Measurements from ENCODE around the gene ETV3. TPM values are rescaled to one million over a fixed set of nuclear protein-coding genes. Genes with fewer than 3 reads are reported as not detected.
"Not testable (repeated sequence)": the region's sequence is repeated elsewhere in the genome, so short reads cannot be mapped to it uniquely, and the experiment has no call there.

ETV3 gene
- total and polyA plus RNA-seq, 3 experiments from 2014 or later, result 10.0 to 26.4 (median 24.8) TPM

DNA sequence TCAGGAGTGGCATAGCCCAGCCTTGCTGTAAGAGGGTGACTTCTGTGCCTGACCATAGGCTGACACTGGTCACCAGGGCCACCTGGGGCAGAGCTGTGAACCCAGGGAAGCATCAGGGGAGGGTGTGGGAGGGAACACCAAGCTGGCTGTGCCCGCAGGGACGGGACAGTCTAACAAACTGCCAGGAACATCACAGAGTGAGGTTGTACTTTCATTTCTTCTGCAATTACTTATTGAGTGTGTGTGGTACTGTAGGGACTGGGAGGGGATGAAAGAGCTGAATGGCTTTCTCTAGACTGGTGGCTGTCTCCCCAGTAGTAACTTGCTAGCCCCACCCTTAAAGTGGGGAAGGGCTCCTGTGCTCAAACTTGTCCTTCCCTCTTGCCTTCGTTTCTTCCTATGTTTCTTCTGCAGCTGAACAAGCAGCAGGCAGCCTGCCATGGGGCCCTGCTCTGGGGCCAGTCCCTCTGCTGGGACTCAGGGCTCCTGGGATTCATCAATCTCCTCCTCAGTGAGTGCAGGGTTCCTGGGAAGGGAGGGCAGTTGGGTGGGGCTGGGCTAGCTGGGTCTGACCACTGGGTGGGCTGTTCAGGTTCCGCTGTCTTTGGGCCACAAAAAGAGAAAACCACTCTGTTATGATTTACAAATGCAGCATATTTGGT lies 39.7 kb upstream of the ETV3 start:
- ChIA-PET CTCF (interaction anchor here (2.3 kb wide), 1 partner anchor 21 kb away, joined by 7 read pairs; no protein-coding TSS in a partner anchor), POLR2A (no interaction called here)
- H3K27me3 ChIP-seq (ENCODE audit: insufficient read depth, low read length, poor library complexity, severe bottlenecking), result peaks cover 6% of the 10 kb centered on the region
- H3K36me3 Mint-ChIP-seq, result no peaks in the 10 kb centered on the region
- H3K4me1 Mint-ChIP-seq, result no peaks in the 10 kb centered on the region
- H3K4me3 ChIP-seq (ENCODE audit: low read length), result no peak overlapping the region
- peaks cover 22 to 54% of the 10 kb centered on the region in 2 donors for H3K27me3 Mint-ChIP-seq
- no peaks in the 10 kb centered on the region for H3K9me3 ChIP-seq (ENCODE audit: low read length)
- H3K27ac ChIP-seq (ENCODE audit: low read depth, low read length), result no peak overlapping the region
- H3K9me3 Mint-ChIP-seq, result no peaks in the 10 kb centered on the region
- peak overlapping the region in 1 of 7 donors; percentile 48 for H3K4me3 Mint-ChIP-seq
- H3K27ac Mint-ChIP-seq, result peak overlapping the region in 1 of 8 donors; percentile 84
- no peaks in the 10 kb centered on the region for H3K36me3 ChIP-seq (ENCODE audit: insufficient read depth, low read length)
- DNase-seq, result no peak
- H3K4me1 ChIP-seq (ENCODE audit: insufficient read depth, low read length), result no peaks in the 10 kb centered on the region

DNA sequence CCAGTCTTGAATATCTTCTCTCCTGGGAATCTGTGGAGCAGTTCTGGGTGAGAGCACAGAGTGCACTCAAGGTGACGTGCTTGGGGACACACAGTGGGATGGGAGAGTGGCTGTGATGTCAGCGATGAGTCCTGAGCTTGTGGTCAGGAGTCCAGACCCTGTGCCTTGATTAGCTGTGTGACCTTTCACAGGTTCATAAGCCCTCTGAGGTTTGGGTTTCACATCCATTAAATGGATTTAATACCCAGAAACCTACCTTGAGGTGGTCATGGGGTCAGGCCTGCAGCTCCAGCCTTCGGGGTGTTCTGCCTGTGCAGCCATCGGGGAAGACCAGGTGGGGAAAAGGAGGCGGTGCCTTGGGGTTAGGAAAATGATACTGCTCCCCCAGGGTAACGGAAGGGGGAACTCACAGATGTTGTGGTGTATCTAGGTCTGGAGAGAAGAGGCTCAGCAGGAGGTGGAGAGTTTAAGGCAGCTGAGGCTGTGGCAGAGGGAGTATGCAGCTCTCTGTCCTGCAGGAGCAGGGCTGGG lies 38.5 kb upstream of the ETV3 start:
- no peak overlapping the region for H3K27ac Mint-ChIP-seq
- CTCF ChIA-PET, result interaction anchor here (1.2 to 2.3 kb wide), 2 partner anchors 20 to 87 kb away, joined by 3 to 7 read pairs; no protein-coding TSS in a partner anchor

DNA sequence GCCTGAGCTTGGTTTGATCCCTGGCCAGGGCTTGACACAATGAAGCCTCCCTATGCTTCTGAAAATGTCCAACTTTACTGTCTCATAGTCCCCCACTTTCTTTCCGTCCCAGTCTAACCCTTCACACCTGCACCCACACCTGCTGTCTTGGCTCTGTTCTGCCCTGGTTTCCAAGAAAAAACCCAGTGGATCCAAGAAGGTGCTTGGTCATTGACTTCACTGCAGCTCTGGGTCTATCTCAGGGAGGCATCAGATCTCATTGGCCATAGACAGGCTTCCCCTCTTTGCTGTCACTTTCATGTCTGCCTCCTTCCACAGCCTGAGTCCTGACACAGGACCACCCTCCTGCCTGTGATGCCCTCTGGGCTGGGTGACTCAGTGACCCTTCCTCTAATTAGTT lies 37.8 kb upstream of the ETV3 start:
- Mint-ChIP-seq H3K9me3 (no peaks in the 10 kb centered on the region), H3K27me3 (peaks cover 19 to 52% of the 10 kb centered on the region in 2 donors), H3K27ac (peak overlapping the region in 1 of 8 donors; percentile 29), H3K4me3 (no peak overlapping the region), H3K36me3 (no peaks in the 10 kb centered on the region), H3K4me1 (no peaks in the 10 kb centered on the region)
- H3K4me3 ChIP-seq (ENCODE audit: low read length), result no peak overlapping the region
- CTCF ChIA-PET, result interaction anchor here (1.2 to 2.3 kb wide), 2 partner anchors 19 to 86 kb away, joined by 3 to 7 read pairs; no protein-coding TSS in a partner anchor
- H3K27me3 ChIP-seq (ENCODE audit: insufficient read depth, low read length, poor library complexity, severe bottlenecking), result peaks cover 6% of the 10 kb centered on the region
- DNase-seq, result no peak
- H3K4me1 ChIP-seq (ENCODE audit: insufficient read depth, low read length), result no peaks in the 10 kb centered on the region
- no peaks in the 10 kb centered on the region for H3K36me3 ChIP-seq (ENCODE audit: insufficient read depth, low read length)
- POLR2A ChIA-PET, result no interaction called here
- H3K27ac ChIP-seq (ENCODE audit: low read depth, low read length), result no peak overlapping the region
- H3K9me3 ChIP-seq (ENCODE audit: low read length), result no peaks in the 10 kb centered on the region

More for the DNA sequence above, 38.5 kb upstream of the ETV3 start:
- Mint-ChIP-seq H3K27me3 (peaks cover 19 to 50% of the 10 kb centered on the region in 2 donors), H3K4me3 (no peak overlapping the region), H3K36me3 (no peaks in the 10 kb centered on the region), H3K4me1 (no peaks in the 10 kb centered on the region), H3K9me3 (no peaks in the 10 kb centered on the region)
- Histone ChIP-seq H3K27ac (ENCODE audit: low read depth, low read length) (no peak overlapping the region), H3K36me3 (ENCODE audit: insufficient read depth, low read length) (no peaks in the 10 kb centered on the region), H3K4me3 (ENCODE audit: low read length) (no peak overlapping the region), H3K9me3 (ENCODE audit: low read length) (no peaks in the 10 kb centered on the region), H3K27me3 (ENCODE audit: insufficient read depth, low read length, poor library complexity, severe bottlenecking) (peaks cover 6% of the 10 kb centered on the region), H3K4me1 (ENCODE audit: insufficient read depth, low read length) (no peaks in the 10 kb centered on the region)
- POLR2A ChIA-PET, result no interaction called here
- no peak for DNase-seq

DNA sequence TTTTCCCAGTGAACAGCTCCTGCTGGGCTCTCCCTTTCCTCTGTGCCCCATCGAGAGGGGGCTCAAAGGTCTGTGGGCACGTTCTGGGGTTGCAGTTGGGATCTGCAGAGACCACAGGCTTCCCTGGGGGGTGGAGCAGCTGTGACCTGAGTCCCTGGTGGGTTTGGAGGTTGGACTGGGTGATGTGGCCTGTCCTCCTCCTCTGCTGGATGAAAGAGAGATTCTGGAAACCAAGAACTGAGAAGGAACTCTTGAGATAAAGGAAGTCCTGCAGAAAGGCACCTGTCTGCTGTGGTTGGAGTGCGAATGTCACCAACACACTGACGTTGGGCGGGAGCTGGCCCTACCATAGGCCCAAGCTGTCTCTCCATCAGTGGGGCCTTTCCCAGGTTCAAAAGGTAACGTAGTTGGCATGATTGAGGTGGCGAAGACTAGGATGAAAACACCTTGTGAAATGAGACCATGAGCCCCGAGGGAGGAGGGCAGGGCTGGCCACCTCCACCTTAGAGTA lies 35.8 kb upstream of the ETV3 start:
- POLR2A ChIA-PET, result no interaction called here
- Mint-ChIP-seq H3K4me3 (no peak overlapping the region), H3K27ac (peak overlapping the region in 1 of 8 donors; percentile 21), H3K27me3 (peaks cover 20 to 34% of the 10 kb centered on the region in 2 donors), H3K36me3 (no peaks in the 10 kb centered on the region), H3K4me1 (no peaks in the 10 kb centered on the region), H3K9me3 (no peaks in the 10 kb centered on the region)
- Histone ChIP-seq H3K36me3 (ENCODE audit: insufficient read depth, low read length) (no peaks in the 10 kb centered on the region), H3K4me1 (ENCODE audit: insufficient read depth, low read length) (no peaks in the 10 kb centered on the region), H3K4me3 (ENCODE audit: low read length) (no peak overlapping the region), H3K27me3 (ENCODE audit: insufficient read depth, low read length, poor library complexity, severe bottlenecking) (peaks cover 6% of the 10 kb centered on the region), H3K27ac (ENCODE audit: low read depth, low read length) (no peak overlapping the region), H3K9me3 (ENCODE audit: low read length) (no peaks in the 10 kb centered on the region)
- DNase-seq, result no peak
- CTCF ChIA-PET, result interaction anchor here (1.6 kb wide), 1 partner anchor 14 kb away, joined by 5 read pairs; no protein-coding TSS in a partner anchor

DNA sequence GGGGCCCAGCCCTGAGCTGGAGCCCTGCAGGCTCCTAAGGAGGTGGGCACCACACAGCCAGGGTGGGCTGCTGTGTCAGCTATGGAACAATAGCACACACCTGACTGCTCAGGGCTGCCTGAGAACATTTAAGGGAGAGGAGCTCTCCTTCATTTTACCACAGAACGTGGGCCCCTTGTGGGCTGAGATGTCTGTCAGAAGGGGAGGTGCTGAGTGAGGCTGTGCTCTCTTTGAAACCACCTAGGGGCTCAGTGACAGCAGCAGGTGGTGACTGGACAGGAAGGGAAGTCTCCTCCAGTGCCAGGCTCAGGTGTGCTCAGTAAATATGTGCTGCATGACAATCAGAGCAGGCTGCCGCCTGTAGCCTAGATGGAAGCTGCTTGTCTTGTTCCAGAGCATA lies 35.0 kb upstream of the ETV3 start:
- H3K9me3 ChIP-seq (ENCODE audit: low read length); H3K4me3 ChIP-seq (ENCODE audit: low read length); DNase-seq; H3K27me3 ChIP-seq (ENCODE audit: insufficient read depth, low read length, poor library complexity, severe bottlenecking); H3K4me3 Mint-ChIP-seq; H3K4me1 Mint-ChIP-seq; H3K36me3 Mint-ChIP-seq; H3K27ac Mint-ChIP-seq; POLR2A ChIA-PET; H3K9me3 Mint-ChIP-seq; H3K36me3 ChIP-seq (ENCODE audit: insufficient read depth, low read length); H3K4me1 ChIP-seq (ENCODE audit: insufficient read depth, low read length); H3K27ac ChIP-seq (ENCODE audit: low read depth, low read length): not testable (repeated sequence)
- H3K27me3 Mint-ChIP-seq, result peaks cover 18 to 34% of the 10 kb centered on the region in 2 donors
- CTCF ChIA-PET, result interaction anchor here (1.6 kb wide), 1 partner anchor 13 kb away, joined by 5 read pairs; no protein-coding TSS in a partner anchor

DNA sequence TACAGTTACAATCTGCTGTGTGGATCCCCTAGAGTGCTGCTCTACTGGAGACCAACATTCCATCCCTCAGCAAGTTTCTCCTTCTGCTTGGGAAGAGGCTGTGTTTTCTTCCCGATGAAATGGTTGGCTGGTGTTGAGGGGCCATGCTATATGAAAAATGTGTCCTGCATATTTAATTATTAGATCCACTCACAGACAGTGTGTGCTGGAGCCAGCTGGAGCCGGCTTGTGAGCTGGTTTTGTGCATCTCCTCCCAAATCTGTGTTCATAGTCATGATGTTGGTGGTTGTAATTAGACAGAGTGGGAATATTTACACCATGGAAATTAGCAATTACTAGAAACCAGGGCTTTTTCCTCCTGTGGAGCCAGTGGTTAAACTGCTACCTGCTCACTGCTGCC lies 34.4 kb upstream of the ETV3 start:
- H3K4me3 Mint-ChIP-seq; POLR2A ChIA-PET; H3K36me3 ChIP-seq (ENCODE audit: insufficient read depth, low read length); H3K4me3 ChIP-seq (ENCODE audit: low read length); H3K4me1 Mint-ChIP-seq; H3K4me1 ChIP-seq (ENCODE audit: insufficient read depth, low read length); H3K27ac ChIP-seq (ENCODE audit: low read depth, low read length); H3K36me3 Mint-ChIP-seq; H3K27ac Mint-ChIP-seq; DNase-seq; CTCF ChIA-PET; H3K9me3 ChIP-seq (ENCODE audit: low read length); H3K27me3 ChIP-seq (ENCODE audit: insufficient read depth, low read length, poor library complexity, severe bottlenecking); H3K9me3 Mint-ChIP-seq: not testable (repeated sequence)
- H3K27me3 Mint-ChIP-seq, result peaks cover 17 to 31% of the 10 kb centered on the region in 2 donors

DNA sequence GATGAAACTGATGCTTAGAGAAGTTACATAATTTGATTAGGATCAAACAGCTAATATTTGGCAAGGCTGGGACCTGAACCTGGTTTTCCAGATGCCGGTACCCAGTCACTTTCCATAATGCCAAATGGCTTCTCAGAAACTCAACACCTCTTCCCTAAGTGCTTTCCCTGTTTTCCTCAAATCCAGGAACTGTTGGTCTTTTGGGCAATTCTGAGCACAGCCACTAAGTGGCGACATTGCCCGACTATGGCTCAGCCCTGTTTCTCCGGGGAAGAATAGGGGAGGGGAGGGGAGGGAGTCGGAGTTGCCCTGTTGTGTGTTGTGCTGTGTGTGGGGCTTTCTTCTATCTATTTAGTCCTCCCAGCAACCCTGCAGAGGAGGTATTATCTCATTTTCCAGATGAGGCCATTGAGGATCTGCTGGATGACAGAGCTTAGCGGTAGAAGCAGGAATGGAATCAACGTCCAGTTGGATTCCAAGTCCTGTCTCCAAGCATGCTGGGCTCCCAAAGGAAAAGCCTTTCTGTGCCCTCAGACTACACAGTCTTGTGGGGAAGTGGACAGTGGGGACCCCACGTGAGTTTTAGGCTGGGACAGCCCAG lies 33.8 kb upstream of the ETV3 start:
- POLR2A ChIA-PET; H3K4me1 Mint-ChIP-seq; H3K36me3 ChIP-seq (ENCODE audit: insufficient read depth, low read length); H3K4me3 Mint-ChIP-seq; H3K4me3 ChIP-seq (ENCODE audit: low read length); H3K9me3 ChIP-seq (ENCODE audit: low read length); H3K27ac ChIP-seq (ENCODE audit: low read depth, low read length); H3K9me3 Mint-ChIP-seq; H3K36me3 Mint-ChIP-seq; DNase-seq; H3K27ac Mint-ChIP-seq; H3K27me3 ChIP-seq (ENCODE audit: insufficient read depth, low read length, poor library complexity, severe bottlenecking); H3K4me1 ChIP-seq (ENCODE audit: insufficient read depth, low read length): not testable (repeated sequence)
- peaks cover 16 to 31% of the 10 kb centered on the region in 2 donors for H3K27me3 Mint-ChIP-seq
- CTCF ChIA-PET, result interaction anchor here (1.2 kb wide), 1 partner anchor 9 kb away, joined by 3 read pairs; no protein-coding TSS in a partner anchor
